Endothelial cell of umbilical vein (primary cell): ENCODE data around the gene GLCE. TPM values are rescaled to one million over a fixed set of nuclear protein-coding genes. Genes with fewer than 3 reads are reported as not detected.

ENCODE experiments used
- BruUV-seq: library from RNA; stranded (reverse); fragments of 400-500 nt; replicated peaks from 2 replicates; lab custom pipeline; 2021; lab: Mats Ljungman, UMichigan
- CTCF ChIA-PET: fragments of 300-600, 350-600 bp; sonication (Branson Sonifier 250); formaldehyde crosslinking; loops from one replicate; lab custom pipeline; 2021; ENCODE audit warnings: antibody characterized with exemption, inconsistent platforms; lab: Charles Lee
- POLR2A ChIA-PET: fragments of 300-600, 350-600 bp; sonication (Branson Sonifier 250); formaldehyde crosslinking; loops from one replicate; lab custom pipeline; 2021; ENCODE audit warnings: antibody characterized with exemption, inconsistent platforms; lab: Charles Lee
- DNase-seq: peaks from one replicate; pipeline ENCODE4 v3.0.0-alpha.2; 2011; ENCODE audit warnings: low read depth, low spot score
- FAIRE-seq: peaks from 2 replicates; lab custom pipeline; 2011; peaks lifted over from hg19 to GRCh38; lab: Jason Lieb, UNC
- H2AFZ ChIP-seq: 2 replicates; pipeline ENCODE4 v1.6.0; 2012; ENCODE audit warnings: low read depth, low read length, control low read depth, inconsistent platforms
- H3K27ac ChIP-seq: 2 replicates; pipeline ENCODE4 v1.5.1; 2011; ENCODE audit warnings: low read depth, mild to moderate bottlenecking, control low read depth, low read length, moderate library complexity; ENCODE audit not compliant: insufficient read depth
- H3K27me3 ChIP-seq, 2 experiments: 2 replicates each; pipeline versions ENCODE4 v1.6.0 to v1.6.1; 2011; ENCODE audit warnings: low read length in 2 of 2, mixed read lengths in 1 of 2; ENCODE audit not compliant: control insufficient read depth in 2 of 2, insufficient read depth in 2 of 2
- H3K36me3 ChIP-seq, 2 experiments: 2 replicates in 1 of 2; 3 replicates in 1 of 2; pipeline ENCODE4 v1.5.1; 2011; ENCODE audit warnings: low read length in 2 of 2, mild to moderate bottlenecking in 1 of 2, moderate library complexity in 1 of 2; ENCODE audit not compliant: control insufficient read depth in 2 of 2, insufficient read depth in 2 of 2; ENCODE audit errors: extremely low read depth in 1 of 2
- H3K4me1 ChIP-seq: 3 replicates; pipeline ENCODE4 v1.5.1; 2011; ENCODE audit warnings: mild to moderate bottlenecking, low read length; ENCODE audit not compliant: control insufficient read depth, insufficient read depth; ENCODE audit errors: extremely low read depth
- H3K4me2 ChIP-seq: 2 replicates; pipeline ENCODE4 v1.6.1; 2011; ENCODE audit warnings: low read length, control low read depth, mixed read lengths; ENCODE audit not compliant: insufficient read depth
- H3K4me3 ChIP-seq, 3 experiments: fragments of 200-600 bp in 1 of 3; sonication (generic), shearing (Covaris generic) in 1 of 3; replicated peaks in 1 of 3; 2 replicates each; pipeline ENCODE4 v1.5.1; 2011 to 2016; ENCODE audit warnings: control low read depth in 3 of 3, low read length in 3 of 3, mild to moderate bottlenecking in 2 of 3, inconsistent platforms in 1 of 3, low read depth in 1 of 3, moderate library complexity in 1 of 3; ENCODE audit not compliant: insufficient read depth in 1 of 3
- H3K79me2 ChIP-seq: 2 replicates; pipeline ENCODE4 v1.6.0; 2012; ENCODE audit warnings: low read length, inconsistent platforms; ENCODE audit not compliant: control insufficient read depth, insufficient read depth
- H3K9ac ChIP-seq: replicated peaks from 2 replicates; pipeline ENCODE3; 2011; ENCODE audit warnings: low read length, control low read depth; ENCODE audit not compliant: insufficient read depth; ENCODE audit errors: extremely low read depth
- H3K9me1 ChIP-seq: replicated peaks from 3 replicates; pipeline ENCODE4 v1.6.0; 2011; ENCODE audit warnings: mild to moderate bottlenecking, low read length; ENCODE audit not compliant: control insufficient read depth, insufficient read depth; ENCODE audit errors: extremely low read depth
- H3K9me3 ChIP-seq: replicated peaks from 2 replicates; pipeline ENCODE4 v1.5.1; 2012; ENCODE audit warnings: low read length, inconsistent platforms; ENCODE audit not compliant: control insufficient read depth, insufficient read depth
- H4K20me1 ChIP-seq: replicated peaks from 2 replicates; pipeline ENCODE3; 2011; ENCODE audit warnings: mild to moderate bottlenecking, low read length; ENCODE audit not compliant: control insufficient read depth, insufficient read depth; ENCODE audit errors: extremely low read depth
- CTCF ChIP-seq, 2 donors: IDR thresholded peaks; 1 replicate in 1 of 2; 2 replicates in 1 of 2; pipeline ENCODE4 v1.5.1; 2011; ENCODE audit warnings: low read length in 2 of 2, mild to moderate bottlenecking in 2 of 2, moderate library complexity in 2 of 2, control low read depth in 1 of 2, inconsistent platforms in 1 of 2, low read depth in 1 of 2; ENCODE audit not compliant: insufficient read depth in 1 of 2; ENCODE audit errors: extremely low read depth in 1 of 2
- EZH2 ChIP-seq: IDR thresholded peaks from 2 replicates; pipeline ENCODE4 v1.6.1; 2012; ENCODE audit warnings: borderline replicate concordance, low read depth, mild to moderate bottlenecking, moderate library complexity, low read length, inconsistent platforms; ENCODE audit not compliant: severe bottlenecking
- FOS ChIP-seq: IDR thresholded peaks from 2 replicates; pipeline ENCODE4 v1.6.1; 2011; ENCODE audit warnings: mild to moderate bottlenecking, low read length, moderate library complexity, borderline replicate concordance; ENCODE audit not compliant: insufficient read depth
- GATA2 ChIP-seq: IDR thresholded peaks from 2 replicates; pipeline ENCODE4 v1.7.0; 2011; ENCODE audit warnings: low read depth, mild to moderate bottlenecking, moderate library complexity, mixed read lengths, low read length; ENCODE audit not compliant: insufficient read length, insufficient read depth
- JUN ChIP-seq: IDR thresholded peaks from 2 replicates; pipeline ENCODE4 v1.6.1; 2011; ENCODE audit warnings: borderline replicate concordance, low read depth; ENCODE audit not compliant: insufficient read length, insufficient read depth
- MAX ChIP-seq: IDR thresholded peaks from 2 replicates; pipeline ENCODE4 v1.6.1; 2011; ENCODE audit not compliant: insufficient read depth, insufficient read length
- MYC ChIP-seq: IDR thresholded peaks from one replicate; pipeline ENCODE4 v1.6.1; 2011; ENCODE audit warnings: mild to moderate bottlenecking, low read depth, low read length
- POLR2A ChIP-seq: IDR thresholded peaks from 2 replicates; pipeline ENCODE4 v1.6.1; 2012; ENCODE audit warnings: low read depth, mild to moderate bottlenecking, control low read depth, low read length
- POLR2AphosphoS5 ChIP-seq: IDR thresholded peaks from 2 replicates; pipeline ENCODE4 v1.6.1; 2012; ENCODE audit warnings: low read depth, mild to moderate bottlenecking, control low read depth, low read length, moderate library complexity; ENCODE audit not compliant: insufficient read depth
- dilution Hi-C: fragments of 300-500 bp; cut with MboI; formaldehyde crosslinking; loops from one replicate; pipeline ENCODE4 v1.15.0; 2019; ENCODE audit warnings: low sequenced_read_pairs; ENCODE audit not compliant: extremely low pct_ligation_motif_present
- intact Hi-C: fragments of 100-400 bp; cut with micrococcal nuclease; formaldehyde crosslinking; loops from one replicate; pipeline ENCODE4 v1.10.0; 2022
- polyA plus RNA-seq, 4 experiments: library from polyadenylated mRNA; depleted of rRNA in 3 of 4; stranded (reverse) in 3 of 4; unstranded in 1 of 4; fragments of >200 nt; gene quantifications; 2 replicates each; pipeline versions ENCODE4 v1.2.1 to v1.2.3, GENCODE V29; 2011 to 2012; ENCODE audit warnings: missing spikeins in 1 of 4
- total RNA-seq: library from RNA; stranded (reverse); gene quantifications from 2 replicates; pipeline ENCODE4 v1.2.3, GENCODE V29; 2021

GLCE gene
- total and polyA plus RNA-seq, 2 donors (not counting 3 experiments of a cell fraction or from before 2014, with no cell fraction given): 48.1 to 86.6 TPM

- intact Hi-C loops (no loop called here), dilution Hi-C loops (no loop called here)
- no peak for DNase-seq
- Histone ChIP-seq H2AFZ (no peak overlapping the region), H3K27me3 (no peaks in the 10 kb centered on the region), H3K79me2 (no peaks in the 10 kb centered on the region), H3K4me2 (no peak overlapping the region), H3K4me1 (no peaks in the 10 kb centered on the region), H3K9ac (no peak overlapping the region), H3K27ac (no peak overlapping the region), H4K20me1 (no peaks in the 10 kb centered on the region), H3K9me1 (no peaks in the 10 kb centered on the region), H3K4me3 (no peak overlapping the region), H3K36me3 (no peaks in the 10 kb centered on the region), H3K9me3 (no peaks in the 10 kb centered on the region)
- no peak for FAIRE-seq
- BruUV-seq: no TSS peak
- no peak for TF ChIP-seq JUN
- no peak for TF ChIP-seq GATA2
- no peak for TF ChIP-seq MAX
- no peak for TF ChIP-seq CTCF (IDR thresholded peaks at IDR 0.05; ENCODE audit: extremely low read depth in 1 of 2, insufficient read depth in 1 of 2, low read depth in 1 of 2, low read length in 2 of 2)
- no peak for TF ChIP-seq POLR2A
- no peak for TF ChIP-seq EZH2
- no peak for TF ChIP-seq MYC
- TF ChIP-seq POLR2AphosphoS5: no peak
- no peak for TF ChIP-seq FOS
- POLR2A ChIA-PET: no interaction called here
- CTCF ChIA-PET: interaction anchor here (1.4 kb wide), 1 partner anchor 12 kb away, joined by 3 read pairs; the partner anchor contains the start of gene GLCE
Observed at GRCh38 chr15:69148465-69148864, 12.0 kb upstream of the GLCE start.
